A549 (cell line): ENCODE data around the gene SMG5.

ENCODE experiments used
- ATOH8 ChIP-seq: fragments of 250-450 bp; sonication (Bioruptor Pico); IDR thresholded peaks from 2 replicates; pipeline ENCODE4 v1.5.0; 2020; ENCODE audit warnings: low read depth, mild to moderate bottlenecking, moderate library complexity
- CTCF ChIP-seq: fragments of >200 bp; sonication (Bioruptor Twin); formaldehyde crosslinking; IDR thresholded peaks from 3 replicates; pipeline ENCODE4 v1.5.1; 2016
- ELK1 ChIP-seq: fragments of 150-350 bp; IDR thresholded peaks from 2 replicates; pipeline ENCODE4 v1.6.1; 2014; ENCODE audit warnings: low read depth, mild to moderate bottlenecking, low read length
- NR3C1 ChIP-seq: fragments of >200 bp; sonication (Bioruptor Twin); formaldehyde crosslinking; IDR thresholded peaks from 3 replicates; pipeline ENCODE4 v1.6.1; 2017
- SMC3 ChIP-seq: fragments of >200 bp; sonication (Bioruptor Twin); formaldehyde crosslinking; IDR thresholded peaks from 3 replicates; pipeline ENCODE4 v1.6.1; 2018; ENCODE audit warnings: inconsistent platforms

- no peak for TF ChIP-seq CTCF
- no peak for TF ChIP-seq SMC3
- TF ChIP-seq NR3C1 = no peak
- TF ChIP-seq ATOH8 = no peak
- TF ChIP-seq ELK1 = no peak
Measured at GRCh38 chr1:156283521-156283920, 896 bp upstream of the SMG5 start.
